Adrenal gland (tissue), 12 donors: Measurements from ENCODE around the gene SEPTIN2. TPM values are rescaled to one million over a fixed set of nuclear protein-coding genes. Genes with fewer than 3 reads are reported as not detected.
"Not testable (repeated sequence)": the region's sequence is repeated elsewhere in the genome, so short reads cannot be mapped to it uniquely, and the experiment has no call there.

Experiments used
- DNase-seq, 7 donors: peaks; one replicate each; pipeline ENCODE4 v3.0.0-alpha.2; 2019 to 2020
- H3K27ac ChIP-seq, 5 donors: fragments of 200-600 bp; sonication (generic) in 4 of 5; 1 replicate in 3 of 5; 2 replicates in 2 of 5; pipeline versions ENCODE4 v1.5.1 to v1.8.0; 2016 to 2020; ENCODE audit warnings: mild to moderate bottlenecking in 1 of 5
- H3K27me3 ChIP-seq: fragments of 200-600 bp; 2 replicates; pipeline ENCODE4 v1.8.0; 2021
- H3K36me3 ChIP-seq, 2 donors: fragments of 200-600 bp; replicated peaks in 1 of 2; 1 replicate in 1 of 2; 2 replicates in 1 of 2; pipeline versions ENCODE4 v1.5.1 to v1.8.0; 2018 to 2022
- H3K4me1 ChIP-seq, 2 donors: fragments of 200-600 bp; replicated peaks in 1 of 2; 1 replicate in 1 of 2; 2 replicates in 1 of 2; pipeline versions ENCODE4 v1.5.1 to v1.8.0; 2018 to 2021
- H3K4me3 ChIP-seq, 4 donors: fragments of 200-600 bp; sonication (generic) in 3 of 4; one replicate each; pipeline ENCODE4 v1.5.1; 2016 to 2018
- H3K9me3 ChIP-seq, 3 donors: fragments of 200-600 bp; sonication (generic) in 1 of 3; replicated peaks in 1 of 3; 1 replicate in 2 of 3; 2 replicates in 1 of 3; pipeline versions ENCODE4 v1.5.1 to v1.8.0; 2016 to 2021
- CTCF ChIP-seq, 6 experiments: fragments of 450-650 bp in 4 of 6; fragments of 200-600 bp in 2 of 6; sonication (generic) in 1 of 6; IDR thresholded peaks; 1 replicate in 5 of 6; 2 replicates in 1 of 6; pipeline versions ENCODE4 v1.5.1 to v1.8.0; 2016 to 2021; ENCODE audit warnings: antibody characterized with exemption in 6 of 6, mild to moderate bottlenecking in 2 of 6, moderate library complexity in 1 of 6
- POLR2A ChIP-seq, 2 donors: fragments of 450-650 bp; IDR thresholded peaks; one replicate each; pipeline ENCODE4 v1.6.1; 2017; ENCODE audit warnings: antibody characterized with exemption in 2 of 2, mild to moderate bottlenecking in 2 of 2, moderate library complexity in 1 of 2
- WGBS, 4 donors: extraction: QIAGEN DNeasy Blood & Tissue Kit in 2 of 4; methylation state at CpG; one replicate each; pipeline versions ENCODE4 v1.1.5 to v1.1.7; 2013 to 2017; 5-methylcytosine and 5-hydroxymethylcytosine counted together
- intact Hi-C, 2 donors: fragments of 100-400 bp; cut with DNase I; formaldehyde crosslinking; loops; one replicate each; pipeline versions ENCODE4 v1.14.1 to v1.15.0; 2022 to 2023
- polyA plus RNA-seq, 3 donors: library from polyadenylated mRNA; stranded (reverse); fragments of 200-250 nt in 2 of 3; fragments of 350-450 nt in 1 of 3; fragmentation: Illumina TruSeq in 1 of 3; extraction: RNeasy Lipid Tissue Mini Kit (QIAGEN cat#74804) in 1 of 3; gene quantifications; one replicate each; pipeline ENCODE4 v1.2.3, GENCODE V29; 2013 to 2014
- total RNA-seq, 9 donors: library from RNA; depleted of rRNA in 4 of 9; stranded (reverse); fragments of >200 nt in 4 of 9; fragments of 120-200 nt in 1 of 9; fragmentation: NEBNext Ultra II Directional in 1 of 9; extraction: Animal tissue kit (Norgen Biotek cat#: 25700) in 1 of 9; gene quantifications; one replicate each; pipeline versions ENCODE4 v1.1.0 to v1.2.4, GENCODE V29; 2013 to 2023
- donor health status: healthy with polysubstance abuse.
- donor health status: Bipolar disorder and iron deficiency.
- donor health status: DM: yes; HTN: yes; CAD: no.
- donor health status: DM: no; HTN: no; CAD: no.
- donor health status: DM: no; HTN: no; CAD: no.
- donor health status: DM: yes; HTN: yes; CAD: no.

The SEPTIN2 gene
- total and polyA plus RNA-seq, 12 donors: 108 to 368 (median 251) TPM

- WGBS, 4 donors: 35 to 60% (median 50%) methylated on average over 4 of the region's 4 CpGs
- DNase-seq: no peak
- Histone ChIP-seq H3K4me1 (peaks cover 0 to 46% of the 10 kb centered on the region in 2 donors), H3K4me3 (no peak overlapping the region), H3K27ac (no peak overlapping the region), H3K36me3 (no peaks in the 10 kb centered on the region), H3K9me3 (no peaks in the 10 kb centered on the region), H3K27me3 (no peaks in the 10 kb centered on the region)
- intact Hi-C loops: no loop called here
- TF ChIP-seq POLR2A (IDR thresholded peaks at IDR 0.05) (no peak), CTCF (IDR thresholded peaks at IDR 0.05) (no peak)
These were observed 66.1 kb downstream of the SEPTIN2 start for GRCh38 chr2:241381872-241382271.

- DNase-seq, H3K9me3 ChIP-seq, H3K4me3 ChIP-seq, H3K36me3 ChIP-seq, intact Hi-C loops, H3K27ac ChIP-seq, H3K27me3 ChIP-seq: not testable (repeated sequence)
- WGBS, 4 donors: 95 to 97% (median 96%) methylated on average over 7 of the region's 7 CpGs
- H3K4me1 ChIP-seq: peaks cover 0 to 25% of the 10 kb centered on the region in 2 donors
These were observed 69.7 kb downstream of the SEPTIN2 start for GRCh38 chr2:241385450-241385849.

GRCh38 chr2:241386519-241386918 lies 70.8 kb downstream of the SEPTIN2 start:
- H3K27me3 ChIP-seq: no peaks in the 10 kb centered on the region
- intact Hi-C loops: no loop called here
- 88 to 92% (median 91%) methylated on average over 6 of the region's 6 CpGs for WGBS, 4 donors
- H3K4me3 ChIP-seq: no peak overlapping the region
- H3K36me3 ChIP-seq: no peaks in the 10 kb centered on the region
- no peaks in the 10 kb centered on the region for H3K9me3 ChIP-seq
- H3K27ac ChIP-seq: no peak overlapping the region
- TF ChIP-seq CTCF (IDR thresholded peaks at IDR 0.05): no peak
- no peak for TF ChIP-seq POLR2A (IDR thresholded peaks at IDR 0.05)
- DNase-seq: no peak
- peaks cover 0 to 20% of the 10 kb centered on the region in 2 donors for H3K4me1 ChIP-seq

GRCh38 chr2:241389697-241390096 lies 74.0 kb downstream of the SEPTIN2 start:
- Histone ChIP-seq H3K27me3 (no peaks in the 10 kb centered on the region), H3K4me3 (no peak overlapping the region), H3K36me3 (no peaks in the 10 kb centered on the region), H3K27ac (no peak overlapping the region), H3K4me1 (peaks cover 0 to 7% of the 10 kb centered on the region in 2 donors), H3K9me3 (no peaks in the 10 kb centered on the region)
- no peak for DNase-seq
- TF ChIP-seq CTCF (IDR thresholded peaks at IDR 0.05) (no peak), POLR2A (IDR thresholded peaks at IDR 0.05) (no peak)
- 91 to 94% (median 92%) methylated on average over 2 of the region's 2 CpGs for WGBS, 4 donors
- intact Hi-C loops: no loop called here
